ENCODE results near the gene KCNQ1OT1. TPM values are rescaled to one million over a fixed set of nuclear protein-coding genes. Genes with fewer than 3 reads are reported as not detected.

The KCNQ1OT1 gene
- total RNA-seq, 2 donors from 2014 or later, result 0.77 to 1.5 TPM

- no peak for DNase-seq
- Histone ChIP-seq H3K9ac (ENCODE audit: low read depth in 2 of 2, low read length in 2 of 2) (no peak overlapping the region), H3K27me3 (no peaks in the 10 kb centered on the region), H3K4me1 (peaks cover 3% of the 10 kb centered on the region), H3K36me3 (no peaks in the 10 kb centered on the region), H3K27ac (no peak overlapping the region), H3K9me3 (no peaks in the 10 kb centered on the region), H3K4me3 (no peak overlapping the region)
- TF ChIP-seq CTCF (IDR thresholded peaks at IDR 0.05), result no peak
- intact Hi-C loops (cut with DNase I), result no loop called here
These were observed 86.8 kb downstream of the KCNQ1OT1 start for GRCh38 chr11:2612884-2613571.

GRCh38 chr11:2609345-2609744 lies 90.4 kb downstream of the KCNQ1OT1 start:
- DNase-seq, result no peak
- Histone ChIP-seq H3K27me3 (no peaks in the 10 kb centered on the region), H3K4me3 (no peak overlapping the region), H3K4me1 (peaks cover 3% of the 10 kb centered on the region), H3K9me3 (no peaks in the 10 kb centered on the region), H3K9ac (ENCODE audit: low read depth in 2 of 2, low read length in 2 of 2) (no peak overlapping the region), H3K36me3 (no peaks in the 10 kb centered on the region), H3K27ac (peak overlapping the region; percentile 15)
- intact Hi-C loops (cut with DNase I), result no loop called here
- TF ChIP-seq CTCF (IDR thresholded peaks at IDR 0.05), result no peak

- H3K27ac ChIP-seq, result no peak overlapping the region
- no peaks in the 10 kb centered on the region for H3K4me1 ChIP-seq
- H3K36me3 ChIP-seq, result no peaks in the 10 kb centered on the region
- intact Hi-C loops (cut with DNase I), result no loop called here
- H3K27me3 ChIP-seq, result no peaks in the 10 kb centered on the region
- no peak for TF ChIP-seq CTCF (IDR thresholded peaks at IDR 0.05)
- H3K4me3 ChIP-seq, result no peak overlapping the region
- no peak for DNase-seq
- H3K9me3 ChIP-seq, result no peaks in the 10 kb centered on the region
- H3K9ac ChIP-seq (ENCODE audit: low read depth in 2 of 2, low read length in 2 of 2), result no peak overlapping the region
These were observed 100.1 kb downstream of the KCNQ1OT1 start for GRCh38 chr11:2599561-2600189.

- no peaks in the 10 kb centered on the region for H3K4me1 ChIP-seq
- no peak overlapping the region for H3K4me3 ChIP-seq
- no peak overlapping the region for H3K27ac ChIP-seq
- no peak overlapping the region for H3K9ac ChIP-seq (ENCODE audit: low read depth in 2 of 2, low read length in 2 of 2)
- no peaks in the 10 kb centered on the region for H3K27me3 ChIP-seq
- DNase-seq, result no peak
- intact Hi-C loops (cut with DNase I), result no loop called here
- TF ChIP-seq CTCF (IDR thresholded peaks at IDR 0.05), result no peak
- H3K36me3 ChIP-seq, result no peaks in the 10 kb centered on the region
- no peaks in the 10 kb centered on the region for H3K9me3 ChIP-seq
These were observed 104.6 kb downstream of the KCNQ1OT1 start for GRCh38 chr11:2595204-2595603.

- no peak overlapping the region for H3K27ac ChIP-seq
- H3K36me3 ChIP-seq, result no peaks in the 10 kb centered on the region
- no peak overlapping the region for H3K4me3 ChIP-seq
These were observed 105.5 kb downstream of the KCNQ1OT1 start for GRCh38 chr11:2594267-2594666.

More at GRCh38 chr11:2594267-2594666, 105.5 kb downstream of the KCNQ1OT1 start:
- no peaks in the 10 kb centered on the region for H3K4me1 ChIP-seq
- H3K9me3 ChIP-seq, result no peaks in the 10 kb centered on the region
- no peak for DNase-seq
- no peak overlapping the region for H3K9ac ChIP-seq (ENCODE audit: low read depth in 2 of 2, low read length in 2 of 2)
- intact Hi-C loops (cut with DNase I), result no loop called here
- no peaks in the 10 kb centered on the region for H3K27me3 ChIP-seq
- no peak for TF ChIP-seq CTCF (IDR thresholded peaks at IDR 0.05)

Measured in colonic mucosa (tissue), 4 donors.